ENCODE results near the gene PCED1A.

The PCED1A gene

GRCh38 chr20:2800521-2801285 is 39.8 kb downstream of the PCED1A start, which contains the start of gene CPXM1:
TSS of gene CPXM1 (minus strand) at chr20:2800627. CDS start at chr20:2800572, 55 bp downstream.
- no peak for DNase-seq

GRCh38 chr20:2799688-2800520 is 40.6 kb downstream of the PCED1A start:
- DNase-seq: no peak

- no peak for DNase-seq
Measured at GRCh38 chr20:2799271-2799670, 41.2 kb downstream of the PCED1A start.

GRCh38 chr20:2798814-2799213 is 41.6 kb downstream of the PCED1A start:
- no peak for DNase-seq

- DNase-seq: no peak
Measured at GRCh38 chr20:2798095-2798805, 42.2 kb downstream of the PCED1A start.

- no peak for DNase-seq
Measured at GRCh38 chr20:2797136-2797983, 43.1 kb downstream of the PCED1A start.

GRCh38 chr20:2796011-2796660 is 44.3 kb downstream of the PCED1A start:
- DNase-seq: no peak

- DNase-seq: no peak
Measured at GRCh38 chr20:2795451-2795850, 45.0 kb downstream of the PCED1A start.

GRCh38 chr20:2794866-2795447 is 45.5 kb downstream of the PCED1A start:
- no peak for DNase-seq

GRCh38 chr20:2794202-2794748 is 46.2 kb downstream of the PCED1A start:
- DNase-seq: no peak

- no peak for DNase-seq
Measured at GRCh38 chr20:2793471-2793870, 47.0 kb downstream of the PCED1A start.

All from NK-92 treated with Interleukin-12 subunit alpha and Interleukin-12 subunit beta, amount 100 ng/mL, for 24 hours (cell line).